Spleen (tissue), 11 donors: Measurements from ENCODE around the gene ZBTB17. TPM values are rescaled to one million over a fixed set of nuclear protein-coding genes. Genes with fewer than 3 reads are reported as not detected.

ENCODE experiments used
- DNase-seq: peaks from one replicate; pipeline ENCODE4 v3.0.0-alpha.2; 2020
- H3K27ac ChIP-seq, 8 donors: fragments of 200-600 bp; sonication (generic) in 7 of 8; 1 replicate in 4 of 8; 2 replicates in 4 of 8; pipeline versions ENCODE4 v1.5.0 to v1.8.0; 2016 to 2021; ENCODE audit warnings: inconsistent platforms in 4 of 8, mild to moderate bottlenecking in 4 of 8, moderate library complexity in 1 of 8
- H3K27me3 ChIP-seq, 7 donors: fragments of 200-600 bp; sonication (generic) in 6 of 7; replicated peaks in 1 of 7; 1 replicate in 4 of 7; 2 replicates in 3 of 7; pipeline versions ENCODE4 v1.5.0 to v1.8.0; 2016 to 2021; ENCODE audit warnings: inconsistent platforms in 3 of 7, mild to moderate bottlenecking in 1 of 7
- H3K36me3 ChIP-seq, 6 donors: fragments of 200-600 bp; sonication (generic) in 5 of 6; 1 replicate in 4 of 6; 2 replicates in 2 of 6; pipeline versions ENCODE4 v1.5.0 to v1.8.0; 2016 to 2021; ENCODE audit warnings: inconsistent platforms in 2 of 6
- H3K4me1 ChIP-seq, 6 donors: fragments of 200-600 bp; sonication (generic) in 5 of 6; 1 replicate in 3 of 6; 2 replicates in 3 of 6; pipeline versions ENCODE4 v1.5.0 to v1.8.0; 2016 to 2021; ENCODE audit warnings: inconsistent platforms in 3 of 6
- H3K4me3 ChIP-seq, 8 donors: fragments of 200-600 bp; sonication (generic) in 7 of 8; 1 replicate in 4 of 8; 2 replicates in 4 of 8; pipeline versions ENCODE4 v1.5.0 to v1.8.0; 2016 to 2021; ENCODE audit warnings: inconsistent platforms in 4 of 8, mild to moderate bottlenecking in 4 of 8, moderate library complexity in 2 of 8
- H3K9me3 ChIP-seq, 8 donors: fragments of 200-600 bp; sonication (generic) in 7 of 8; 1 replicate in 4 of 8; 2 replicates in 4 of 8; pipeline versions ENCODE4 v1.5.0 to v1.8.0; 2016 to 2021; ENCODE audit warnings: inconsistent platforms in 4 of 8
- POLR2A ChIP-seq, 3 donors: fragments of 450-650 bp; IDR thresholded peaks; one replicate each; pipeline ENCODE4 v1.5.1; 2017; ENCODE audit warnings: antibody characterized with exemption in 3 of 3, mild to moderate bottlenecking in 1 of 3
- POLR2AphosphoS5 ChIP-seq, 3 donors: sonication (generic); formaldehyde crosslinking; IDR thresholded peaks; one replicate each; pipeline ENCODE4 v1.5.1; 2017; ENCODE audit warnings: antibody characterized with exemption in 3 of 3
- WGBS, 5 donors: extraction: QIAGEN DNeasy Blood & Tissue Kit in 3 of 5; methylation state at CpG; one replicate each; pipeline versions ENCODE4 v1.1.5 to v1.1.7; 2013 to 2018; 5-methylcytosine and 5-hydroxymethylcytosine counted together
- intact Hi-C: fragments of 100-400 bp; cut with DNase I; formaldehyde crosslinking; loops from one replicate; pipeline ENCODE4 v1.15.0; 2023; ENCODE audit warnings: low total_unique reads
- polyA plus RNA-seq, 3 donors: library from polyadenylated mRNA; stranded (reverse); fragments of 200-250 nt; gene quantifications; one replicate each; pipeline ENCODE4 v1.2.1, GENCODE V29; 2013
- total RNA-seq, 7 donors: library from RNA; depleted of rRNA in 3 of 7; stranded (reverse); fragments of >200 nt in 3 of 7; fragmentation: NEBNext Ultra II Directional in 4 of 7; extraction: Animal tissue kit (Norgen Biotek cat#: 25700) in 4 of 7; gene quantifications; one replicate each; pipeline versions ENCODE4 v1.1.0 to v1.2.1, GENCODE V29; 2016 to 2021
- TF ChIP-seq, protein P1 (sequence below), 11 experiments: fragments of 200-600 bp in 7 of 11; fragments of 450-650 bp in 4 of 11; sonication (generic) in 4 of 11; IDR thresholded peaks in 8 of 11; conservative IDR thresholded peaks in 3 of 11; 1 replicate in 7 of 11; 2 replicates in 4 of 11; pipeline versions ENCODE4 v1.4.0 to v1.8.0; 2016 to 2021; ENCODE audit warnings: antibody characterized with exemption in 11 of 11, inconsistent platforms in 4 of 11, mild to moderate bottlenecking in 1 of 11
- donor health status: healthy with polysubstance abuse.
- donor health status: DM: no; HTN: no; CAD: no; lungs with moderate emphysema.
- donor health status: DM: no; HTN: no; CAD: no.
- donor health status: Bipolar disorder and iron deficiency.
- donor health status: healthy.
- donor health status: DM: no; HTN: no; CAD: no.
- donor health status: DM: yes; HTN: yes; CAD: no.

Gene ZBTB17
- total and polyA plus RNA-seq, 10 donors: 36.8 to 139 (median 53.4) TPM

DNA sequence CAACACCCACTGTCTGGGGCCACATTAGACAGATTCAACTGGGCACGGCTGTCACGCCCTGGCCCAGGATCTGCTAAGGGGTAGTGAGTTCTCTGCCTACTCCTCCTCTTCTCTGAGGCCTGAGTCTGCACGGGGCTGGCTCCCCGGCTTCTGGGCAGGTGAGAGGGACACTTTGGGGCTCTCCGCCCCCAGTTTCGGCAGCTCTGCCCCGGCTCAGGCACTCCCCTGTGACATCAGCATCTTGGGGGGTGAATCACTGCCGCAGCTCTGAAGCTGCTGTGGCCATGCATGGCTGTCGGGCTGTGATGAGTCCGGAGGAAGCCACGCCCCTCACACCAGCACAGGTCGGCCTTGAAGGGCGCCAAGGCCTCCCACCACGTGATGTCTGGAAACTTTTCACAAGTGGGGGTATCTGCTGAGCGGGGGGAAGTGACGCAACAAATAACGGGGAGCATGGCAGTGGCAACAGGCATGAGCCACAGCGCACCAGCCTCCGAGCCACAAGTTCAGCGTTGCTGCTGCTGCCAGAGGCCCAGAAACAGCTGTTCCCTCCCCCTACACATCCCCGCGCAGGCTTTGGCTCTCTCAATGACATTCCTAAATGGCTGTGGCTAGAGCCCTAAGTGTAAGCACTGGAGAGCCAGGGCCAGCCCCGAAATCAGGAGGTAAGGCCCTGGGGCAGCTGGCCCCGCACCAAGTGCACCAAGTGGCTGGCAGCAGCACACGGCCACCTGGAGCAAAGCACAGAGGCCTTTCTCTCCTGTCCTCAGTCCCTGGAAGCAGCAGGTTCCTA is 26.3 kb downstream of the ZBTB17 start:
- intact Hi-C loops: no loop called here
- Histone ChIP-seq H3K4me1 (peaks cover 56 to 86% (median 74%) of the 10 kb centered on the region in 6 donors), H3K4me3 (peak overlapping the region in 3 of 8 donors; percentile 13 to 49 (median 22)), H3K27ac (peak overlapping the region; percentile 64 to 91 (median 85)), H3K27me3 (no peaks in the 10 kb centered on the region), H3K9me3 (no peaks in the 10 kb centered on the region), H3K36me3 (peaks cover 3 to 53% (median 34%) of the 10 kb centered on the region in 6 donors)
- TF ChIP-seq POLR2AphosphoS5 (IDR thresholded peaks at IDR 0.05) (peak; percentile 84 to 91 (median 86)), POLR2A (IDR thresholded peaks at IDR 0.05) (peak in 1 of 3 donors; percentile 23)
- TF ChIP-seq, protein P1, sequence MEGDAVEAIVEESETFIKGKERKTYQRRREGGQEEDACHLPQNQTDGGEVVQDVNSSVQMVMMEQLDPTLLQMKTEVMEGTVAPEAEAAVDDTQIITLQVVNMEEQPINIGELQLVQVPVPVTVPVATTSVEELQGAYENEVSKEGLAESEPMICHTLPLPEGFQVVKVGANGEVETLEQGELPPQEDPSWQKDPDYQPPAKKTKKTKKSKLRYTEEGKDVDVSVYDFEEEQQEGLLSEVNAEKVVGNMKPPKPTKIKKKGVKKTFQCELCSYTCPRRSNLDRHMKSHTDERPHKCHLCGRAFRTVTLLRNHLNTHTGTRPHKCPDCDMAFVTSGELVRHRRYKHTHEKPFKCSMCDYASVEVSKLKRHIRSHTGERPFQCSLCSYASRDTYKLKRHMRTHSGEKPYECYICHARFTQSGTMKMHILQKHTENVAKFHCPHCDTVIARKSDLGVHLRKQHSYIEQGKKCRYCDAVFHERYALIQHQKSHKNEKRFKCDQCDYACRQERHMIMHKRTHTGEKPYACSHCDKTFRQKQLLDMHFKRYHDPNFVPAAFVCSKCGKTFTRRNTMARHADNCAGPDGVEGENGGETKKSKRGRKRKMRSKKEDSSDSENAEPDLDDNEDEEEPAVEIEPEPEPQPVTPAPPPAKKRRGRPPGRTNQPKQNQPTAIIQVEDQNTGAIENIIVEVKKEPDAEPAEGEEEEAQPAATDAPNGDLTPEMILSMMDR (IDR thresholded peaks at IDR 0.05 in 8 of 11, conservative IDR thresholded peaks at IDR 0.05 in 3 of 11): no peak
- 14 to 44% (median 22%) methylated on average over 21 to 25 of the region's 25 CpGs for WGBS, 5 donors
- DNase-seq: peak; percentile 94

DNA sequence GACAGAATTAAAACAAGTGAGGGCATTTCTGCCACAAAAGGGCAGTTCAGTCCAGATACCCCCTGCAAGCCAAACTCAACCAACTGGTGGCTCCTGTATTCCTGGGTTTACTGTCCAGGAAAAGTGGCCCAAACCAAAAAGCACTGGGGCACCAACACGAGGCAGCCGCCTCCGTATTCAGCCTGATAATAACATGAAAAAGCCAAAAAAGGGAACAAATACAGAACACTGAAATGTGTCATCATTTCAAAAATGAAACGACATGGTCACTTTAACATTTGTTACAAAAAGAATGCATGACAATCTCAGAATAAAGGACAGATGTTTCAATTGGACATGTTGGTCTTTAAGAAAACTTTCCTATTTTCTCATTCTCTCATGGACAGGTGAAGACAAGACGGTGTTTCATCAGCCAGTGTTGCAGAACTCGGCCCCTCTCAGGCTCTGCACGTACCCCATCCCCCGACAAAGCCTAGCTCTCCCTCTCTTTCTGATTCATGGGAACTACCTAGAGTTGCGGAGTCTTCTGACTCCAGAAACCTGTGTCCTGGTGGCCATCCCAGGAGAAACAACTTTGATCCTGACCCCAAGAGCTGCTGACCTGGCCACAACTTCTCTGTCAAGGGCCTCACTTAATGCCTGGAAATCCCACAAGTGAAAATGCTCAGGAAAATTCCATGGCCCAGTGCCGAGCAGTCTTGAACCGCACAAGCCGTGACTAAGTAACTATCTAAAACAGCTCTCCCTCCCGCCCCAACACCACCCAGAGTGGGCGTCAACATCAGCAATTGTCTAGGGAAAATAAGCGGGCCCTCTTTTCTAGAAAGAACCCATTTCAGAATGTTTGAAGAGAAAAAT is 27.1 kb downstream of the ZBTB17 start:
- TF ChIP-seq POLR2A (IDR thresholded peaks at IDR 0.05): no peak
- TF ChIP-seq, protein P1 (IDR thresholded peaks at IDR 0.05 in 8 of 11, conservative IDR thresholded peaks at IDR 0.05 in 3 of 11): no peak
- no peak for TF ChIP-seq POLR2AphosphoS5 (IDR thresholded peaks at IDR 0.05)
- no peaks in the 10 kb centered on the region for H3K9me3 ChIP-seq
- H3K4me1 ChIP-seq: peaks cover 50 to 77% (median 66%) of the 10 kb centered on the region in 6 donors
- no peaks in the 10 kb centered on the region for H3K27me3 ChIP-seq
- DNase-seq: no peak
- intact Hi-C loops: no loop called here
- peaks cover 3 to 61% (median 42%) of the 10 kb centered on the region in 6 donors for H3K36me3 ChIP-seq
- H3K4me3 ChIP-seq: peak overlapping the region in 2 of 8 donors; percentile 22 to 49
- peak overlapping the region; percentile 64 to 91 (median 85) for H3K27ac ChIP-seq
- 49 to 63% (median 55%) methylated on average over 15 of the region's 15 CpGs for WGBS, 5 donors

DNA sequence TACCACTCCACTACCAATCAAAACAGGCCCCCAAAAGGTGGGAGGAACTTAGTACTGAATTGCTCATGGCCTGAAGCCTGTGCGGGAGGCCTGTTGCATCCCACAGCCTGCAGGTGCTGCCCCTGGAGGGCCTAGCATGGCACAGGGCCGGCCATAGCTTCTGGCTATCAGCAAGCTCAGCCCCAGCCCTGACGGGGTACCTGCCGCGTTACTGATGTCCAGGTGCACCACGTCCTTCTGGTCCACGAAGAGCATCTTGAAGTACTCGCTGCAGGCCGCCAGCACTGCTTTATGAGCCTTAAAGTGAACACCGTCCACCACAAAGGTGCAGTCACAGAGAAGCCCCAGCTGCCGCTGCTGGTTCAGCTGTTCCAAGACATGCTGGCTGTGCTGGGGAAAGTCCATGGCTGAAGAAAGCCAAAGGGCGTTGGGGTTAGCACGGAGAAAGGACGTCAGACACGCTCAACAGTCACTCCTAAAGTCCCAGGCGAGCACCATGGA is 27.8 kb downstream of the ZBTB17 start:
- DNase-seq: peak; percentile 74
- Histone ChIP-seq H3K4me3 (no peak overlapping the region), H3K9me3 (no peaks in the 10 kb centered on the region), H3K4me1 (peaks cover 43 to 71% (median 59%) of the 10 kb centered on the region in 6 donors), H3K36me3 (peaks cover 3 to 63% (median 48%) of the 10 kb centered on the region in 6 donors), H3K27me3 (no peaks in the 10 kb centered on the region), H3K27ac (peak overlapping the region; percentile 64 to 91 (median 85))
- peak in 1 of 3 donors; percentile 50 for TF ChIP-seq POLR2AphosphoS5 (IDR thresholded peaks at IDR 0.05)
- TF ChIP-seq, protein P1 (IDR thresholded peaks at IDR 0.05 in 8 of 11, conservative IDR thresholded peaks at IDR 0.05 in 3 of 11): no peak
- intact Hi-C loops: no loop called here
- 78 to 90% (median 84%) methylated on average over 13 to 16 of the region's 16 CpGs for WGBS, 5 donors
